Pancreas (tissue), 10 donors: ENCODE results near the gene AANAT. TPM values are rescaled to one million over a fixed set of nuclear protein-coding genes. Genes with fewer than 3 reads are reported as not detected.
A peak's percentile ranks its signal among the peaks of the same experiment; 100 is the strongest.

Experiments
- ATAC-seq, 4 donors: fragments of 200-7000 bp; cut with Tn5 transposase; one replicate each; pipeline versions ENCODE4 v1.8.0 to v1.9.1; 2020; ENCODE audit warnings: mild to moderate bottlenecking in 4 of 4, moderate library complexity in 4 of 4
- DNase-seq, 6 donors: peaks; one replicate each; pipeline ENCODE4 v3.0.0-alpha.2; 2020
- FAIRE-seq: peaks from 2 replicates; lab custom pipeline; 2012; peaks lifted over from hg19 to GRCh38; lab: Jason Lieb, UNC
- H3K27ac ChIP-seq, 4 donors: fragments of 200-600 bp; sonication (generic); 1 replicate in 3 of 4; 2 replicates in 1 of 4; pipeline versions ENCODE4 v1.5.0 to v1.8.0; 2020
- H3K27me3 ChIP-seq, 4 donors: fragments of 200-600 bp; one replicate each; pipeline ENCODE4 v1.8.0; 2021
- H3K36me3 ChIP-seq, 3 donors: fragments of 200-600 bp; sonication (generic) in 1 of 3; one replicate each; pipeline versions ENCODE4 v1.5.0 to v1.8.0; 2020 to 2021
- H3K4me1 ChIP-seq, 3 donors: fragments of 200-600 bp; one replicate each; pipeline ENCODE4 v1.8.0; 2021
- H3K4me3 ChIP-seq, 4 donors: fragments of 200-600 bp; sonication (generic) in 2 of 4; one replicate each; pipeline versions ENCODE4 v1.5.0 to v1.8.0; 2020 to 2021
- H3K9me3 ChIP-seq, 4 donors: fragments of 200-600 bp; one replicate each; pipeline ENCODE4 v1.8.0; 2021
- WGBS, 2 donors: extraction: QIAGEN DNeasy Blood & Tissue Kit; methylation state at CpG; one replicate each; pipeline ENCODE4 v1.1.7; 2013; 5-methylcytosine and 5-hydroxymethylcytosine counted together
- intact Hi-C, 3 donors: fragments of 100-400 bp; cut with DNase I; formaldehyde crosslinking; loops; one replicate each; pipeline versions ENCODE4 v1.11.1 to v1.14.2; 2022
- polyA plus RNA-seq, 2 donors: library from polyadenylated mRNA; stranded (reverse); fragments of 200-250 nt; gene quantifications; one replicate each; pipeline ENCODE4 v1.2.3, GENCODE V29; 2013
- total RNA-seq, 6 donors: library from RNA; stranded (reverse); fragmentation: NEBNext Ultra II Directional in 4 of 6; extraction: Animal tissue kit (Norgen Biotek cat#: 25700) in 4 of 6; gene quantifications; one replicate each; pipeline versions ENCODE4 v1.2.1 to v1.2.4, GENCODE V29; 2021 to 2023
- TF ChIP-seq, protein P1 (sequence below), 4 donors: fragments of 200-600 bp; sonication (generic) in 3 of 4; IDR thresholded peaks; one replicate each; pipeline versions ENCODE4 v1.5.0 to v1.8.0; 2021; ENCODE audit warnings: antibody characterized with exemption in 4 of 4
- donor health status: healthy with polysubstance abuse.
- donor health status: DM: no; HTN: no; CAD: no; lungs with moderate emphysema.
- donor health status: DM: no; HTN: no; CAD: no.
- donor health status: control.
- donor health status: control.
- donor health status: Bipolar disorder and iron deficiency.
- donor health status: DM: yes; HTN: yes; CAD: no.
- donor health status: DM: no; HTN: no; CAD: no.
- donor health status: DM: no; HTN: no; CAD: no.
- donor health status: DM: yes; HTN: yes; CAD: no.

Gene AANAT
- total and polyA plus RNA-seq, 8 donors, result 0.16 to 0.23 TPM; not detected in 6

DNA sequence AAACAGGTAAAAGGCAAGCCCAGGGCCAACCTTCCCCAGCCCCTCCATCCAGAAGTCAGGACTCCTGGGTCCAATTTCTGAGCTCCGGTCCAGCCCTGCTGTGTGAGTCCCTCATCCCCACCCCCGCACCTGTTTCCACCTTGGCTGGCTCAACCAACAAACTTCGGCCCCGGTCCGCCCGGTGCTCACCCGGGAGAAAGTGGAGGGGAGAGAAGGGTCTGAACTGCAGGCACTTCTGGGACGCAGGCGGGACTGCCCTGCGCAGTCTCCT is 33.3 kb downstream of the AANAT start:
- H3K36me3 ChIP-seq, result no peaks in the 10 kb centered on the region
- peak in 1 of 6 donors; percentile 36 for DNase-seq
- H3K9me3 ChIP-seq, result no peaks in the 10 kb centered on the region
- peak overlapping the region; percentile 66 to 92 (median 83) for H3K4me3 ChIP-seq
- H3K4me1 ChIP-seq, result peaks cover 29 to 38% (median 38%) of the 10 kb centered on the region in 3 donors
- TF ChIP-seq, protein P1, sequence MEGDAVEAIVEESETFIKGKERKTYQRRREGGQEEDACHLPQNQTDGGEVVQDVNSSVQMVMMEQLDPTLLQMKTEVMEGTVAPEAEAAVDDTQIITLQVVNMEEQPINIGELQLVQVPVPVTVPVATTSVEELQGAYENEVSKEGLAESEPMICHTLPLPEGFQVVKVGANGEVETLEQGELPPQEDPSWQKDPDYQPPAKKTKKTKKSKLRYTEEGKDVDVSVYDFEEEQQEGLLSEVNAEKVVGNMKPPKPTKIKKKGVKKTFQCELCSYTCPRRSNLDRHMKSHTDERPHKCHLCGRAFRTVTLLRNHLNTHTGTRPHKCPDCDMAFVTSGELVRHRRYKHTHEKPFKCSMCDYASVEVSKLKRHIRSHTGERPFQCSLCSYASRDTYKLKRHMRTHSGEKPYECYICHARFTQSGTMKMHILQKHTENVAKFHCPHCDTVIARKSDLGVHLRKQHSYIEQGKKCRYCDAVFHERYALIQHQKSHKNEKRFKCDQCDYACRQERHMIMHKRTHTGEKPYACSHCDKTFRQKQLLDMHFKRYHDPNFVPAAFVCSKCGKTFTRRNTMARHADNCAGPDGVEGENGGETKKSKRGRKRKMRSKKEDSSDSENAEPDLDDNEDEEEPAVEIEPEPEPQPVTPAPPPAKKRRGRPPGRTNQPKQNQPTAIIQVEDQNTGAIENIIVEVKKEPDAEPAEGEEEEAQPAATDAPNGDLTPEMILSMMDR (IDR thresholded peaks at IDR 0.05), result no peak
- 2 to 7% methylated on average over 7 to 10 of the region's 10 CpGs for WGBS, 2 donors
- ATAC-seq, result peak in 2 of 4 donors; percentile 2 to 7
- H3K27ac ChIP-seq, result peak overlapping the region; percentile 74 to 94 (median 90)
- FAIRE-seq, result no peak
- no peaks in the 10 kb centered on the region for H3K27me3 ChIP-seq
- intact Hi-C loops, result loop anchor here in 1 of 3 donors (10.0 kb wide), 1 partner anchor 96 kb away; no protein-coding TSS in a partner anchor

DNA sequence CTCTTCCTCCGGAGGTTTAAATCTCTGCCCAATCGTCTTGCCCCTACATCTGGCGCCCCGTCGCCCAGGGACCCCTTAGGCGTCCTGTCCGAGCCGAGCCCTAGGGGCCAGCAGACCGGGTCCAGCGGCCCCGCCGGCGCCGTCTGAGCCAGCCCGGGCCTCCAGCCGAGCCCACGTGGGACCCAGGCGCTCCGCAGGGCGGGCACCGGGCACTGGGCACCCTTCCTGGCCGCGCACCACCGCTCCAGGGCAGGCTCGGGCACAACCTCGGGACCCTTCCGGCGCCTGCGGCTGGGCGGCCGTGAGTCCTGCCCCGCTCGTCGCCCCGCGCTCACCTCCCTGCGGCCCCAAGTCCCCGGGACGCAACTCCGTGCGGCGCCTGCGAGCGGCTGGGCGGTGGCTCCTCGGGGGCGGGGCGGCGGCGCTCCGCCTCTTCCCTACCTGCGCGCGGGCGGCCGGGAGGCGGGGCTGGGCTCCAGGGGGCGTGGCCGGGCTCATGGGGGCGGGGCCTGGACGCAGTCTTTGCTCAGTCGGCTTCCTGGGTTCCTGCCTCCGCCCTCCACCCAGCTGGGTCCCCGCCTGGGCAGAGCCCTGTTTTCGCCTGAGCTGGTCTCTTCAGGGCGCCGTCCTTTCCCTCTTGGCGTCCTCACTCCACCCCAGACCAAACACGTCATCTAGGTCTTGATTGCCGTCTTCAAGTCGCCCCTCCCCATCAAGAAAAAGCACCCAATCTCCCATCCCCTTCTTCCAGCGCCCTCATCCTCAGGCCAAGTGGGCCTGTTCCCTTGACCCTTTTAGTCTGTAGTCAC is 33.8 kb downstream of the AANAT start, which contains the start of gene RHBDF2:
RHBDF2 (minus strand) TSS at position 406 of the 809 bp plus-strand sequence. CDS start 19,899 bp downstream, outside the sequence.
- peak; percentile 81 to 89 (median 86) for ATAC-seq
- DNase-seq, result peak; percentile 92 to 100 (median 98)
- Histone ChIP-seq H3K36me3 (no peaks in the 10 kb centered on the region), H3K27me3 (no peaks in the 10 kb centered on the region), H3K27ac (peak within 1 kb of the TSS; percentile 74 to 94 (median 90)), H3K4me1 (peaks cover 29 to 38% (median 38%) of the 10 kb centered on the region in 3 donors), H3K9me3 (no peaks in the 10 kb centered on the region), H3K4me3 (peak within 1 kb of the TSS; percentile 66 to 92 (median 83))
- no peak for FAIRE-seq
- intact Hi-C loops, result loop anchor here in 1 of 3 donors (10.0 kb wide), 1 partner anchor 96 kb away; no protein-coding TSS in a partner anchor
- 1 to 3% methylated on average over 42 to 72 of the region's 72 CpGs for WGBS, 2 donors
- TF ChIP-seq, protein P1 (IDR thresholded peaks at IDR 0.05), result no peak

DNA sequence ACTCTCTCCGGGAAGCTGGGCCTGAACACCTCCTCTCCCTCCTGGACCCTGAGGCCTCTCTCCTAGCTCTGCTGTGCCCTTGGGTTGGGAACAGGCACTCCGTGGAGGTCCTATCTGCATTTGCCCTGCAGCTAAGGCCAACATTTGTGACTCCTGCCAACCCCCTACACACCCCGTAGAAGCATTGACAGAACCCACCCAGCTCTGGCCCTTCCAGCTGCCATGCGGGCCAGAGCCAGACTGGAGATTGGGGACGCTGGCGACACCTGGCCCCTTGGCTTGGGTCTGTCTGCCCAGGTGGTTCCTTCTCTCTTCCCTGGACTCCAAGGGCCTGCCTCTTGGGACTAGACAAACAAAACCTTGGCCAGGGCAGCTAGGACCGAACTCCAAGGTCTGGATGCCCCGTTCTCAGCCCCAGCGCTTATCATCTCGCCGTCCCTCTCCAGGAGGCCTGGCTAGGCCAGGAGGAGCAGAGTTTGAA is 34.5 kb downstream of the AANAT start:
- TF ChIP-seq, protein P1 (IDR thresholded peaks at IDR 0.05), result no peak
- no peaks in the 10 kb centered on the region for H3K27me3 ChIP-seq
- H3K27ac ChIP-seq, result peak overlapping the region; percentile 74 to 94 (median 90)
- no peaks in the 10 kb centered on the region for H3K36me3 ChIP-seq
- peaks cover 29 to 38% (median 34%) of the 10 kb centered on the region in 3 donors for H3K4me1 ChIP-seq
- intact Hi-C loops, result loop anchor here in 1 of 3 donors (10.0 kb wide), 1 partner anchor 97 kb away; no protein-coding TSS in a partner anchor
- WGBS, 2 donors, result 27 to 28% methylated on average over 11 of the region's 11 CpGs
- no peak for FAIRE-seq
- peak; percentile 7 to 47 (median 32) for ATAC-seq
- H3K4me3 ChIP-seq, result peak overlapping the region in 2 of 4 donors; percentile 83 to 92
- H3K9me3 ChIP-seq, result no peaks in the 10 kb centered on the region
- peak in 5 of 6 donors; percentile 64 to 87 (median 75) for DNase-seq

DNA sequence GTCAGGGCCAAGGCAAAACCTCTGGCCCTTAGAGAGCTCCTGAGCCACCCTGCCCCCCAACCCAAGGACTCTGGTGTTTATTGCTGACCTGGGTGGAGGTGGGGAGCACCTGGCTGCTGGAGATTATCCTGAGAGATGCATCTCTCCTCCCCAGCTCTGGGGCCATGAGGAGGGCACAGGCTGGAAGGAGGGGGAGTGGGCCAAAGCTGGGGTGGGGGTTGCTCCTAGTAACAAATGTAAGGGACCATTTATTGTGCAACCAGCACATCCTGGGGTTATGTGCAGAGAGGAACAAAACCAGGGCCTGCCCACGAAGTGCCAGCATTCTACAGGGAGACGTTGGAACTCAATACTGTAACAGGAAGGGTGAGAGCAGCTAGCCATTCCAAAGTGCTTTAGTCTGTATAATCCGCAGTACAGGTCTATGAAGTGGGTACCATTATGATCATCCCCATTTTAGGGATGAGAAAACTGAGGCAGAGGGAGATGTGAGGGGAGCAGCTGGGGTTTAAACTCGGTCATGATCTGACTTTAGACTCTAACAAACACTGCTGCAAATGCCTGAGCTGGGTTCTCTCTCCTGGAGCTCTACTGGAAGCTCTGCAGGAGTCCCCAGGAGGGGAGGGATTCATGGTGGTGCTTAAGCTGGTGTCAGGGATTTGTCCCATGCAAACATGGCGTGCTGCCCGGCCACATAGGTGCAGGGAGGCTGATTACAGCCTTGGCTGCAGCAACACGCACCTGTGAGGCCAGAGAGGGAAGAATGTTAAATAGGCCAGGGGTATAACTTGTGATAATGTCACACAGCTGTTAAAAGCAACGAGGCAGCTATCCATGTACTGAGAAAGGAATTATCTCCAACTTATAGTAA is 35.2 kb downstream of the AANAT start:
- H3K4me3 ChIP-seq, result no peak overlapping the region
- DNase-seq, result peak in 2 of 6 donors; percentile 51 to 64
- intact Hi-C loops, result loop anchor here in 1 of 3 donors (10.0 kb wide), 1 partner anchor 98 kb away; no protein-coding TSS in a partner anchor

More for the DNA sequence above, 35.2 kb downstream of the AANAT start:
- H3K4me1 ChIP-seq, result peaks cover 24 to 33% (median 31%) of the 10 kb centered on the region in 3 donors
- no peaks in the 10 kb centered on the region for H3K36me3 ChIP-seq
- WGBS, 2 donors, result 40 to 56% methylated on average over 8 of the region's 8 CpGs
- FAIRE-seq, result no peak
- H3K27me3 ChIP-seq, result no peaks in the 10 kb centered on the region
- no peaks in the 10 kb centered on the region for H3K9me3 ChIP-seq
- TF ChIP-seq, protein P1 (IDR thresholded peaks at IDR 0.05), result no peak
- no peak for ATAC-seq
- H3K27ac ChIP-seq, result peak overlapping the region; percentile 74 to 94 (median 90)
